Bronchial epithelial cell (primary cell): ENCODE data around the gene ARHGAP22. TPM values are rescaled to one million over a fixed set of nuclear protein-coding genes. Genes with fewer than 3 reads are reported as not detected.
"Not testable (repeated sequence)": the region's sequence is repeated elsewhere in the genome, so short reads cannot be mapped to it uniquely, and the experiment has no call there.

Experiments used
- DNase-seq: peaks from one replicate; pipeline ENCODE4 v3.0.0-alpha.2; 2010; ENCODE audit warnings: low read depth
- FAIRE-seq: peaks from 2 replicates; lab custom pipeline; 2011; peaks lifted over from hg19 to GRCh38; lab: Jason Lieb, UNC
- H3K27me3 ChIP-seq: 2 replicates; pipeline ENCODE4 v1.5.1; 2011; ENCODE audit warnings: low read length; ENCODE audit not compliant: control insufficient read depth, insufficient read depth
- H3K36me3 ChIP-seq: 2 replicates; pipeline ENCODE4 v1.5.1; 2011; ENCODE audit warnings: low read length; ENCODE audit not compliant: control insufficient read depth, insufficient read depth
- H3K4me3 ChIP-seq: 2 replicates; pipeline ENCODE4 v1.5.1; 2011; ENCODE audit warnings: mild to moderate bottlenecking, low read depth, low read length, control low read depth
- CTCF ChIP-seq: IDR thresholded peaks from 2 replicates; pipeline ENCODE4 v1.5.1; 2011; ENCODE audit warnings: mild to moderate bottlenecking, moderate library complexity, low read length, control low read depth, inconsistent platforms; ENCODE audit not compliant: insufficient read depth, severe bottlenecking
- total RNA-seq: library from RNA; depleted of rRNA; stranded (reverse); fragments of >200 nt; gene quantifications from 2 replicates; pipeline ENCODE4 v1.2.1, GENCODE V29; 2014

ARHGAP22 gene
- total RNA-seq, 1 donor from 2014 or later, result 9.0 TPM

GRCh38 chr10:48651293-48651692 lies 46.4 kb upstream of the ARHGAP22 start:
- Histone ChIP-seq H3K4me3 (no peak overlapping the region), H3K36me3 (no peaks in the 10 kb centered on the region), H3K27me3 (no peaks in the 10 kb centered on the region)
- no peak for DNase-seq
- peak; percentile 92 for FAIRE-seq
- no peak for TF ChIP-seq CTCF

GRCh38 chr10:48649349-48649944 lies 44.6 kb upstream of the ARHGAP22 start:
- no peak for FAIRE-seq
- H3K27me3 ChIP-seq, result no peaks in the 10 kb centered on the region
- no peak for TF ChIP-seq CTCF
- H3K36me3 ChIP-seq, result no peaks in the 10 kb centered on the region
- no peak overlapping the region for H3K4me3 ChIP-seq
- no peak for DNase-seq

- FAIRE-seq (no peak), DNase-seq (no peak)
- no peaks in the 10 kb centered on the region for H3K27me3 ChIP-seq
Measured at GRCh38 chr10:48648172-48648942, 43.5 kb upstream of the ARHGAP22 start.

GRCh38 chr10:48647073-48647472 lies 42.2 kb upstream of the ARHGAP22 start:
- H3K27me3 ChIP-seq, H3K36me3 ChIP-seq, DNase-seq, H3K4me3 ChIP-seq, FAIRE-seq: not testable (repeated sequence)

More at GRCh38 chr10:48648172-48648942, 43.5 kb upstream of the ARHGAP22 start:
- no peak for TF ChIP-seq CTCF
- H3K4me3 ChIP-seq, result no peak overlapping the region
- H3K36me3 ChIP-seq, result no peaks in the 10 kb centered on the region

GRCh38 chr10:48645600-48645999 lies 40.7 kb upstream of the ARHGAP22 start:
- no peak for FAIRE-seq
- no peak for TF ChIP-seq CTCF
- no peak for DNase-seq
- no peaks in the 10 kb centered on the region for H3K36me3 ChIP-seq
- H3K27me3 ChIP-seq, result no peaks in the 10 kb centered on the region
- no peak overlapping the region for H3K4me3 ChIP-seq

- H3K27me3 ChIP-seq, DNase-seq, H3K36me3 ChIP-seq, H3K4me3 ChIP-seq, FAIRE-seq: not testable (repeated sequence)
Measured at GRCh38 chr10:48641099-48641690, 36.3 kb upstream of the ARHGAP22 start.
